WTC11 (cell line): Measurements from ENCODE around the gene TMPRSS5.

ENCODE experiments used
- AFF4 ChIP-seq: sonication (generic); formaldehyde crosslinking; IDR thresholded peaks from 2 replicates; pipeline ENCODE4 v1.8.1; 2023; ENCODE audit warnings: mild to moderate bottlenecking, missing genetic modification reagents, borderline replicate concordance
- CBFB ChIP-seq: sonication (generic); formaldehyde crosslinking; IDR thresholded peaks from 2 replicates; pipeline ENCODE4 v1.8.1; 2022; ENCODE audit warnings: mild to moderate bottlenecking, low read depth, missing genetic modification reagents
- CREB1 ChIP-seq: sonication (generic); formaldehyde crosslinking; IDR thresholded peaks from 2 replicates; pipeline ENCODE4 v1.8.0; 2023; ENCODE audit warnings: mild to moderate bottlenecking, missing genetic modification reagents
- CTCF ChIP-seq: fragments of 200-600 bp; IDR thresholded peaks from 2 replicates; pipeline ENCODE4 v1.8.0; 2022; ENCODE audit warnings: antibody characterized with exemption
- FOXK1 ChIP-seq: sonication (generic); formaldehyde crosslinking; IDR thresholded peaks from 2 replicates; pipeline ENCODE4 v1.8.0; 2022; ENCODE audit warnings: mild to moderate bottlenecking, moderate library complexity, missing genetic modification reagents
- FOXP4 ChIP-seq: sonication (generic); formaldehyde crosslinking; IDR thresholded peaks from 2 replicates; pipeline ENCODE4 v1.8.0; 2022; ENCODE audit warnings: mild to moderate bottlenecking, missing genetic modification reagents
- MLX ChIP-seq: sonication (generic); formaldehyde crosslinking; IDR thresholded peaks from 2 replicates; pipeline ENCODE4 v1.8.1; 2023; ENCODE audit warnings: mild to moderate bottlenecking, missing genetic modification reagents, moderate library complexity
- NR1H2 ChIP-seq: sonication (generic); formaldehyde crosslinking; IDR thresholded peaks from 2 replicates; pipeline ENCODE4 v1.9.0; 2021; ENCODE audit warnings: mild to moderate bottlenecking, moderate library complexity, missing genetic modification reagents
- ZMAT4 ChIP-seq: fragments of 250-450 bp; sonication (Bioruptor Pico); IDR thresholded peaks from 2 replicates; pipeline ENCODE4 v1.9.0; 2021; ENCODE audit warnings: mild to moderate bottlenecking
- ZNF138 ChIP-seq: sonication (generic); formaldehyde crosslinking; conservative IDR thresholded peaks from 2 replicates; pipeline ENCODE4 v1.8.1; 2022; ENCODE audit warnings: mild to moderate bottlenecking, moderate library complexity, missing genetic modification reagents
- ZNF232 ChIP-seq: sonication (generic); formaldehyde crosslinking; IDR thresholded peaks from 2 replicates; pipeline ENCODE4 v1.8.0; 2022; ENCODE audit warnings: mild to moderate bottlenecking, missing genetic modification reagents
- ZNF281 ChIP-seq: sonication (generic); formaldehyde crosslinking; IDR thresholded peaks from 2 replicates; pipeline ENCODE4 v1.8.0; 2023; ENCODE audit warnings: mild to moderate bottlenecking, missing genetic modification reagents
- ZNF512 ChIP-seq: sonication (generic); formaldehyde crosslinking; IDR thresholded peaks from 2 replicates; pipeline ENCODE4 v1.8.1; 2022; ENCODE audit warnings: missing genetic modification reagents, borderline replicate concordance

GRCh38 chr11:113655771-113656170 lies 50.3 kb downstream of the TMPRSS5 start:
- TF ChIP-seq AFF4 (CRISPR knock-in tag) (no peak), CREB1 (CRISPR knock-in tag) (no peak), CTCF (no peak), MLX (CRISPR knock-in tag) (no peak), CBFB (CRISPR knock-in tag) (no peak), NR1H2 (CRISPR knock-in tag) (no peak), ZNF512 (CRISPR knock-in tag) (no peak), ZNF138 (CRISPR knock-in tag) (no peak), ZNF281 (CRISPR knock-in tag) (no peak), FOXK1 (CRISPR knock-in tag) (no peak), FOXP4 (no peak), ZMAT4 (no peak), ZNF232 (CRISPR knock-in tag) (no peak)
